ENCODE data around the gene ABCC1.
"Not testable (repeated sequence)": the region's sequence is repeated elsewhere in the genome, so short reads cannot be mapped to it uniquely, and the experiment has no call there.

ABCC1 gene

GRCh38 chr16:16153000-16153399 lies 203.6 kb downstream of the ABCC1 start:
- DNase-seq (ENCODE audit: low read depth in 1 of 2, low spot score in 1 of 2): not testable (repeated sequence)

GRCh38 chr16:16154281-16154951 lies 205.0 kb downstream of the ABCC1 start:
- DNase-seq (ENCODE audit: low read depth in 1 of 2, low spot score in 1 of 2): no peak

- DNase-seq (ENCODE audit: low read depth in 1 of 2, low spot score in 1 of 2): no peak
Measured at GRCh38 chr16:16155234-16155633, 205.8 kb downstream of the ABCC1 start.

GRCh38 chr16:16157166-16157565 lies 207.8 kb downstream of the ABCC1 start:
- DNase-seq (ENCODE audit: low read depth in 1 of 2, low spot score in 1 of 2): no peak

GRCh38 chr16:16158082-16158658 lies 208.8 kb downstream of the ABCC1 start:
- DNase-seq (ENCODE audit: low read depth in 1 of 2, low spot score in 1 of 2): no peak

GRCh38 chr16:16158741-16159374 lies 209.4 kb downstream of the ABCC1 start:
- no peak for DNase-seq (ENCODE audit: low read depth in 1 of 2, low spot score in 1 of 2)

- no peak for DNase-seq (ENCODE audit: low read depth in 1 of 2, low spot score in 1 of 2)
Measured at GRCh38 chr16:16159662-16160061, 210.2 kb downstream of the ABCC1 start.

GRCh38 chr16:16161319-16161718 lies 211.9 kb downstream of the ABCC1 start:
- DNase-seq (ENCODE audit: low read depth in 1 of 2, low spot score in 1 of 2): no peak

- DNase-seq (ENCODE audit: low read depth in 1 of 2, low spot score in 1 of 2): not testable (repeated sequence)
Measured at GRCh38 chr16:16161840-16162239, 212.4 kb downstream of the ABCC1 start.

GRCh38 chr16:16162591-16162990 lies 213.2 kb downstream of the ABCC1 start:
- DNase-seq (ENCODE audit: low read depth in 1 of 2, low spot score in 1 of 2): no peak

GRCh38 chr16:16163109-16163508 lies 213.7 kb downstream of the ABCC1 start:
- DNase-seq (ENCODE audit: low read depth in 1 of 2, low spot score in 1 of 2): no peak

GRCh38 chr16:16163571-16163970 lies 214.2 kb downstream of the ABCC1 start:
- no peak for DNase-seq (ENCODE audit: low read depth in 1 of 2, low spot score in 1 of 2)

- no peak for DNase-seq (ENCODE audit: low read depth in 1 of 2, low spot score in 1 of 2)
Measured at GRCh38 chr16:16164243-16164642, 214.8 kb downstream of the ABCC1 start.

- no peak for DNase-seq (ENCODE audit: low read depth in 1 of 2, low spot score in 1 of 2)
Measured at GRCh38 chr16:16166085-16166484, 216.7 kb downstream of the ABCC1 start.

- DNase-seq (ENCODE audit: low read depth in 1 of 2, low spot score in 1 of 2): no peak
Measured at GRCh38 chr16:16166949-16167348, 217.5 kb downstream of the ABCC1 start.

GRCh38 chr16:16167927-16168326 lies 218.5 kb downstream of the ABCC1 start:
- no peak for DNase-seq (ENCODE audit: low read depth in 1 of 2, low spot score in 1 of 2)

- no peak for DNase-seq (ENCODE audit: low read depth in 1 of 2, low spot score in 1 of 2)
Measured at GRCh38 chr16:16168431-16168830, 219.0 kb downstream of the ABCC1 start.

- no peak for DNase-seq (ENCODE audit: low read depth in 1 of 2, low spot score in 1 of 2)
Measured at GRCh38 chr16:16169615-16170014, 220.2 kb downstream of the ABCC1 start.

GRCh38 chr16:16171332-16171919 lies 222.0 kb downstream of the ABCC1 start:
- no peak for DNase-seq (ENCODE audit: low read depth in 1 of 2, low spot score in 1 of 2)

GRCh38 chr16:16172991-16173390 lies 223.6 kb downstream of the ABCC1 start:
- no peak for DNase-seq (ENCODE audit: low read depth in 1 of 2, low spot score in 1 of 2)

GRCh38 chr16:16175296-16175695 lies 225.9 kb downstream of the ABCC1 start:
- DNase-seq (ENCODE audit: low read depth in 1 of 2, low spot score in 1 of 2): no peak

GRCh38 chr16:16176328-16176727 lies 226.9 kb downstream of the ABCC1 start:
- DNase-seq (ENCODE audit: low read depth in 1 of 2, low spot score in 1 of 2): no peak
